HEK293 (cell line): ENCODE measurements around the gene PAAF1.

Experiments used
- CTCF ChIA-PET: fragments of 350-600 bp; formaldehyde crosslinking; extraction: SDS; loops from one replicate; lab custom pipeline; 2021; ENCODE audit warnings: antibody characterized with exemption; lab: Yijun Ruan, JAX
- POLR2A ChIA-PET: fragments of 300-600 bp; formaldehyde crosslinking; extraction: SDS; loops from one replicate; lab custom pipeline; 2020; ENCODE audit warnings: antibody characterized with exemption, inconsistent platforms; lab: Yijun Ruan, JAX
- H3K27ac ChIP-seq: fragments of 200-500 bp; sonication (Bioruptor generic); 2 replicates; pipeline ENCODE4 v1.5.1; 2014; ENCODE audit warnings: low read depth, low read length, control low read depth, inconsistent platforms; ENCODE audit errors: extremely low read depth
- H3K36me3 ChIP-seq, 2 experiments: fragments of 200-500 bp in 1 of 2; sonication (Bioruptor generic) in 1 of 2; 1 replicate in 1 of 2; 2 replicates in 1 of 2; pipeline ENCODE4 v1.5.1; 2014 to 2017; ENCODE audit warnings: inconsistent platforms in 2 of 2, low read length in 2 of 2; ENCODE audit not compliant: control insufficient read depth in 2 of 2, insufficient read depth in 1 of 2
- H3K4me1 ChIP-seq: fragments of 200-500 bp; sonication (Bioruptor generic); 2 replicates; pipeline ENCODE4 v1.5.1; 2014; ENCODE audit warnings: mild to moderate bottlenecking, low read length, inconsistent platforms; ENCODE audit not compliant: control insufficient read depth, insufficient read depth
- H3K4me3 ChIP-seq: 2 replicates; pipeline ENCODE4 v1.5.1; 2011; ENCODE audit warnings: low read depth, mild to moderate bottlenecking, control low read depth, low read length, moderate library complexity
- H3K9me3 ChIP-seq: fragments of 200-500 bp; sonication (Bioruptor generic); 2 replicates; pipeline ENCODE4 v1.5.1; 2014; ENCODE audit warnings: low read depth, low read length, inconsistent platforms; ENCODE audit not compliant: control insufficient read depth, insufficient read depth
- KLF1 ChIP-seq: fragments of 450-650 bp; formaldehyde crosslinking; IDR thresholded peaks from 2 replicates; pipeline ENCODE4 v1.5.1; 2016; ENCODE audit warnings: missing biosample characterization, missing genetic modification characterization
- OVOL3 ChIP-seq: fragments of 450-650 bp; formaldehyde crosslinking; IDR thresholded peaks from 2 replicates; pipeline ENCODE4 v1.5.1; 2016; ENCODE audit warnings: missing biosample characterization, missing genetic modification characterization
- PRDM4 ChIP-seq: fragments of 450-650 bp; formaldehyde crosslinking; IDR thresholded peaks from 2 replicates; pipeline ENCODE4 v1.5.1; 2017; ENCODE audit warnings: missing biosample characterization, missing genetic modification characterization
- RBAK ChIP-seq: fragments of 450-650 bp; formaldehyde crosslinking; IDR thresholded peaks from 2 replicates; pipeline ENCODE4 v1.5.1; 2016; ENCODE audit warnings: missing biosample characterization, missing genetic modification characterization
- SCRT2 ChIP-seq: fragments of 450-650 bp; formaldehyde crosslinking; IDR thresholded peaks from 2 replicates; pipeline ENCODE4 v1.5.1; 2016; ENCODE audit warnings: missing biosample characterization, missing genetic modification characterization
- ZBTB20 ChIP-seq: fragments of 450-650 bp; formaldehyde crosslinking; IDR thresholded peaks from 2 replicates; pipeline ENCODE4 v1.5.1; 2016; ENCODE audit warnings: missing biosample characterization, missing genetic modification characterization
- ZNF155 ChIP-seq: fragments of 450-650 bp; formaldehyde crosslinking; IDR thresholded peaks from 2 replicates; pipeline ENCODE4 v1.5.1; 2016; ENCODE audit warnings: missing biosample characterization, missing genetic modification characterization
- ZNF211 ChIP-seq: fragments of 450-650 bp; formaldehyde crosslinking; IDR thresholded peaks from 2 replicates; pipeline ENCODE4 v1.5.1; 2016; ENCODE audit warnings: low read depth, missing biosample characterization, missing genetic modification characterization
- ZNF23 ChIP-seq: fragments of 450-650 bp; formaldehyde crosslinking; IDR thresholded peaks from 2 replicates; pipeline ENCODE4 v1.5.1; 2016; ENCODE audit warnings: missing biosample characterization, missing genetic modification characterization, borderline replicate concordance
- ZNF239 ChIP-seq: fragments of 450-650 bp; formaldehyde crosslinking; IDR thresholded peaks from 2 replicates; pipeline ENCODE4 v1.5.1; 2016; ENCODE audit warnings: missing biosample characterization, missing genetic modification characterization
- ZNF280D ChIP-seq: fragments of 450-650 bp; formaldehyde crosslinking; IDR thresholded peaks from 2 replicates; pipeline ENCODE4 v1.5.1; 2016; ENCODE audit warnings: missing biosample characterization, missing genetic modification characterization
- ZNF354C ChIP-seq: fragments of 450-650 bp; formaldehyde crosslinking; IDR thresholded peaks from 2 replicates; pipeline ENCODE4 v1.5.1; 2016; ENCODE audit warnings: missing biosample characterization, missing genetic modification characterization, low read depth, borderline replicate concordance
- ZNF404 ChIP-seq: fragments of 450-650 bp; formaldehyde crosslinking; IDR thresholded peaks from 2 replicates; pipeline ENCODE4 v1.5.1; 2017; ENCODE audit warnings: missing biosample characterization, missing genetic modification characterization
- ZNF416 ChIP-seq: fragments of 450-650 bp; formaldehyde crosslinking; IDR thresholded peaks from 2 replicates; pipeline ENCODE4 v1.5.1; 2016; ENCODE audit warnings: missing biosample characterization, missing genetic modification characterization
- ZNF449 ChIP-seq: fragments of 450-650 bp; formaldehyde crosslinking; IDR thresholded peaks from 2 replicates; pipeline ENCODE4 v1.5.1; 2017; ENCODE audit warnings: missing biosample characterization, mild to moderate bottlenecking, missing genetic modification characterization, moderate library complexity
- ZNF488 ChIP-seq: fragments of 450-650 bp; formaldehyde crosslinking; IDR thresholded peaks from 2 replicates; pipeline ENCODE4 v1.5.1; 2016; ENCODE audit warnings: missing biosample characterization, missing genetic modification characterization
- ZNF529 ChIP-seq: fragments of 450-650 bp; formaldehyde crosslinking; IDR thresholded peaks from 2 replicates; pipeline ENCODE4 v1.5.1; 2017; ENCODE audit warnings: missing genetic modification characterization, missing biosample characterization; ENCODE audit not compliant: insufficient replicate concordance
- ZNF654 ChIP-seq: fragments of 450-650 bp; formaldehyde crosslinking; IDR thresholded peaks from 2 replicates; pipeline ENCODE4 v1.5.1; 2016; ENCODE audit warnings: low read depth, missing biosample characterization, missing genetic modification characterization
- ZNF670 ChIP-seq: fragments of 450-650 bp; formaldehyde crosslinking; IDR thresholded peaks from 2 replicates; pipeline ENCODE4 v1.5.1; 2016; ENCODE audit warnings: missing biosample characterization, missing genetic modification characterization, low read depth
- ZNF701 ChIP-seq: fragments of 450-650 bp; formaldehyde crosslinking; IDR thresholded peaks from 2 replicates; pipeline ENCODE4 v1.5.1; 2016; ENCODE audit warnings: missing biosample characterization, missing genetic modification characterization
- ZSCAN16 ChIP-seq: fragments of 450-650 bp; formaldehyde crosslinking; IDR thresholded peaks from 2 replicates; pipeline ENCODE4 v1.5.1; 2016; ENCODE audit warnings: missing biosample characterization, missing genetic modification characterization
- ZSCAN30 ChIP-seq: fragments of 450-650 bp; IDR thresholded peaks from 2 replicates; pipeline ENCODE4 v1.5.1; 2018; ENCODE audit warnings: missing biosample characterization, mild to moderate bottlenecking, missing genetic modification characterization, moderate library complexity
- ZSCAN4 ChIP-seq: fragments of 450-650 bp; formaldehyde crosslinking; IDR thresholded peaks from 2 replicates; pipeline ENCODE4 v1.5.1; 2017; ENCODE audit warnings: missing biosample characterization, missing genetic modification characterization

PAAF1 gene

GRCh38 chr11:73852049-73852448 lies 24.8 kb upstream of the PAAF1 start:
- POLR2A ChIA-PET: no interaction called here
- no peak overlapping the region for H3K27ac ChIP-seq
- CTCF ChIA-PET: no interaction called here
- H3K4me3 ChIP-seq: no peak overlapping the region
- H3K36me3 ChIP-seq: no peaks in the 10 kb centered on the region
- TF ChIP-seq RBAK (tag by site-specific recombination) (no peak), ZSCAN4 (tag by site-specific recombination) (no peak), ZNF670 (tag by site-specific recombination) (no peak), PRDM4 (tag by site-specific recombination) (no peak), ZNF239 (tag by site-specific recombination) (no peak), ZNF23 (no peak), ZBTB20 (tag by site-specific recombination) (no peak), ZNF488 (tag by site-specific recombination) (no peak), ZNF449 (tag by site-specific recombination) (no peak), KLF1 (no peak), OVOL3 (tag by site-specific recombination) (no peak), ZSCAN30 (tag by site-specific recombination) (no peak), ZNF416 (tag by site-specific recombination) (no peak), ZNF280D (tag by site-specific recombination) (no peak)
- TF ChIP-seq, all 188 proteins: peak for 0
- H3K4me1 ChIP-seq: no peaks in the 10 kb centered on the region
- no peaks in the 10 kb centered on the region for H3K9me3 ChIP-seq

- CTCF ChIA-PET: interaction anchor here (0.6 to 1.2 kb wide), 4 partner anchors 8 to 640 kb away, joined by 3 read pairs; no protein-coding TSS in a partner anchor
- no peak overlapping the region for H3K27ac ChIP-seq
- POLR2A ChIA-PET: interaction anchor here (0.6 to 0.8 kb wide), 3 partner anchors 38 to 67 kb away, joined by 3 to 11 read pairs (median 4); partner anchors contain the start of gene MRPL48
Observed at GRCh38 chr11:73854680-73855079, 22.1 kb upstream of the PAAF1 start.

More at GRCh38 chr11:73854680-73855079, 22.1 kb upstream of the PAAF1 start:
- H3K9me3 ChIP-seq: no peaks in the 10 kb centered on the region
- no peaks in the 10 kb centered on the region for H3K4me1 ChIP-seq
- no peak for TF ChIP-seq ZNF529 (tag by site-specific recombination)
- TF ChIP-seq ZNF354C (tag by site-specific recombination): no peak
- no peak for TF ChIP-seq ZNF701 (tag by site-specific recombination)
- no peak for TF ChIP-seq ZNF404 (tag by site-specific recombination)
- TF ChIP-seq ZNF654 (tag by site-specific recombination): no peak
- TF ChIP-seq ZNF211: no peak
- no peak for TF ChIP-seq ZSCAN16 (tag by site-specific recombination)
- no peak for TF ChIP-seq SCRT2 (tag by site-specific recombination)
- TF ChIP-seq ZNF155: no peak
- no peak overlapping the region for H3K4me3 ChIP-seq
- no peaks in the 10 kb centered on the region for H3K36me3 ChIP-seq
